ENCODE data around the gene CLCA4.

Gene CLCA4

DNA sequence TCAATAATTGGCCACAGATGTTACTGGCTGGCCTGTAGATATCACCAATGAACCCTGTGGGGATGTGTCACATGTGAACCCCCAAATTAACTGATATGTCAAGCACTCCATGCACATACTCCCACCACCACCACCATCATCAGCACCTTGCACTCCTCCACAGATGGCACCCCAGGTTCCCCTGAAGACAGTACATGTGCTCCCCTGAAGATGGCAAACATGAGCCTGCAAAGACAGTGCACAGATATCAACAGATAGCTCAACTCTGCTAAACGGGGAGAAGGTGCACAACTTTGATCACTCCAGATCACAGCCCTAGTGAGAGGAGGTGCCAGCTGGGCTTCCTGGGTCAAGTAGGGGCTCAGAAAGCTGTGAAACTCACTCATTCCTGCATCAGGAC, 74.4 kb downstream of the CLCA4 start:
- no peak for DNase-seq

Data from NCI-H2171 treated with DMSO at 0.1 percent for 48 hours (cell line).